Suprapubic skin (tissue), 4 donors: Measurements from ENCODE around the gene XPO6.

Source experiments
- CTCF ChIP-seq, 2 donors: fragments of 200-600 bp in 1 of 2; fragments of 450-650 bp in 1 of 2; sonication (generic) in 1 of 2; IDR thresholded peaks; one replicate each; pipeline ENCODE4 v1.5.1; 2016 to 2019; ENCODE audit warnings: antibody characterized with exemption in 2 of 2, mild to moderate bottlenecking in 1 of 2, moderate library complexity in 1 of 2
- POLR2A ChIP-seq, 2 donors: fragments of 450-650 bp; IDR thresholded peaks; one replicate each; pipeline ENCODE4 v1.6.1; 2017; ENCODE audit warnings: antibody characterized with exemption in 2 of 2, mild to moderate bottlenecking in 2 of 2, moderate library complexity in 2 of 2
- POLR2AphosphoS5 ChIP-seq, 3 donors: sonication (generic); formaldehyde crosslinking; IDR thresholded peaks; one replicate each; pipeline ENCODE4 v1.6.1; 2017; ENCODE audit warnings: antibody characterized with exemption in 3 of 3

- TF ChIP-seq POLR2A (IDR thresholded peaks at IDR 0.05) (no peak), CTCF (IDR thresholded peaks at IDR 0.05) (no peak), POLR2AphosphoS5 (IDR thresholded peaks at IDR 0.05) (no peak)
Observed at GRCh38 chr16:28126684-28127620, 84.8 kb downstream of the XPO6 start.
